ENCODE measurements around the gene FOXC2. TPM values are rescaled to one million over a fixed set of nuclear protein-coding genes. Genes with fewer than 3 reads are reported as not detected.

FOXC2 gene
- total and polyA plus RNA-seq, 9 of the 15 experiments (the other 6 are each of a cell fraction or from before 2014, with no cell fraction given), result 0.01 to 0.11 (median 0.10) TPM; not detected in 5

GRCh38 chr16:86554917-86555703 is 11.5 kb upstream of the FOXC2 start, which contains the start of gene MTHFSD (continued):
- TF ChIP-seq ZNF609 (CRISPR knock-in tag; IDR thresholded peaks at IDR 0.05; ENCODE audit: borderline replicate concordance) (no peak), ARID3B (CRISPR knock-in tag; IDR thresholded peaks at IDR 0.05; ENCODE audit: borderline replicate concordance) (no peak), SUPT5H (IDR thresholded peaks at IDR 0.05) (peak; percentile 78), TCF7 (IDR thresholded peaks at IDR 0.05; ENCODE audit: borderline replicate concordance) (no peak), RREB1 (CRISPR knock-in tag; IDR thresholded peaks at IDR 0.05) (no peak), ZMIZ1 (IDR thresholded peaks at IDR 0.05; ENCODE audit: low read depth in 2 of 2, low read length in 2 of 2) (no peak), IRF9 (tag; IDR thresholded peaks at IDR 0.05) (no peak)
